K562 (cell line): ENCODE data around the gene PALLD. TPM values are rescaled to one million over a fixed set of nuclear protein-coding genes. Genes with fewer than 3 reads are reported as not detected.

Experiments
- CTCF ChIP-seq, 3 experiments: IDR thresholded peaks in 2 of 3; conservative IDR thresholded peaks in 1 of 3; 2 replicates each; pipeline ENCODE4 v1.5.1; 2011 to 2012; ENCODE audit warnings: low read length in 3 of 3, mild to moderate bottlenecking in 3 of 3, control low read depth in 2 of 3, improper control_type of control experiment in 1 of 3, inconsistent platforms in 1 of 3, low read depth in 1 of 3, mixed read lengths in 1 of 3, moderate library complexity in 1 of 3; ENCODE audit not compliant: insufficient read depth in 2 of 3
- RBM17 ChIP-seq: fragments of 200-400 bp; formaldehyde crosslinking; IDR thresholded peaks from 2 replicates; pipeline ENCODE4 v1.6.1; 2017; ENCODE audit warnings: low read depth, mild to moderate bottlenecking, low read length, borderline replicate concordance
- ZNF609 ChIP-seq: sonication (generic); formaldehyde crosslinking; IDR thresholded peaks from 2 replicates; pipeline ENCODE4 v1.8.1; 2023; ENCODE audit warnings: missing genetic modification reagents, mild to moderate bottlenecking, borderline replicate concordance
- polyA plus RNA-seq, 8 experiments: library from polyadenylated mRNA; depleted of rRNA in 4 of 8; stranded (reverse) in 5 of 8; unstranded in 3 of 8; fragments of >200 nt; fragmentation: Nextera tagmentation in 2 of 8; fragmentation: Illumina TruSeq in 1 of 8; extraction: Ambion mirVana in 2 of 8; extraction: Trizol in 1 of 8; gene quantifications; 2 replicates each; pipeline versions ENCODE4 v1.2.1 to v1.2.3, GENCODE V29; 2011 to 2014; ENCODE audit warnings: inconsistent platforms in 1 of 8, missing spikeins in 1 of 8
- total RNA-seq, 7 experiments: library from RNA; depleted of rRNA in 6 of 7; stranded (reverse); fragments of >200 nt in 6 of 7; fragmentation: Illumina TruSeq in 2 of 7; extraction: Trizol in 2 of 7; gene quantifications; 2 replicates each; pipeline versions ENCODE4 v1.2.1 to v1.2.3, GENCODE V29; 2011 to 2021; ENCODE audit warnings: low replicate concordance in 1 of 7

PALLD gene
- total and polyA plus RNA-seq, 9 of the 15 experiments (the other 6 are each of a cell fraction or from before 2014, with no cell fraction given): 0.01 to 0.35 (median 0.06) TPM; not detected in 3

- no peak for TF ChIP-seq ZNF609
- peak; percentile 45 to 53 (median 47) for TF ChIP-seq CTCF (IDR thresholded peaks at IDR 0.05 in 2 of 3, conservative IDR thresholded peaks at IDR 0.05 in 1 of 3; ENCODE audit: insufficient read depth in 2 of 3, low read depth in 1 of 3, low read length in 3 of 3)
- TF ChIP-seq RBM17: no peak
These were observed 88.6 kb downstream of the PALLD start (continued) for GRCh38 chr4:168585168-168586091.
